ENCODE data around the gene DACH1. TPM values are rescaled to one million over a fixed set of nuclear protein-coding genes. Genes with fewer than 3 reads are reported as not detected.

DACH1 gene
- total RNA-seq, 2 experiments from 2014 or later, result 0.71 to 0.89 TPM

- H3K27ac Mint-ChIP-seq, result no peak overlapping the region
- no peaks in the 10 kb centered on the region for H3K4me1 ChIP-seq (ENCODE audit: insufficient read depth, low read length)
- no peak overlapping the region for H3K4me3 Mint-ChIP-seq
- intact Hi-C loops (cut with DNase I, micrococcal nuclease), result no loop called here
- no peak for TF ChIP-seq CTCF (IDR thresholded peaks at IDR 0.05)
- no peaks in the 10 kb centered on the region for H3K27me3 ChIP-seq (ENCODE audit: control insufficient read depth in 1 of 2, insufficient read depth in 2 of 2, low read length in 2 of 2)
- ChIA-PET POLR2A (no interaction called here), CTCF (no interaction called here)
- no peak for ATAC-seq (ENCODE audit: poor library complexity)
- H3K36me3 ChIP-seq (ENCODE audit: insufficient read depth, low read length), result no peaks in the 10 kb centered on the region
- H3K4me1 Mint-ChIP-seq (ENCODE audit: low read depth), result no peaks in the 10 kb centered on the region
- H3K9me3 ChIP-seq (ENCODE audit: control insufficient read depth in 1 of 2, insufficient read depth in 1 of 2, low read length in 2 of 2), result no peaks in the 10 kb centered on the region
- no peak overlapping the region for H3K4me3 ChIP-seq (ENCODE audit: low read length)
- no peaks in the 10 kb centered on the region for H3K36me3 Mint-ChIP-seq (ENCODE audit: low read depth)
- H3K9me3 Mint-ChIP-seq, result no peaks in the 10 kb centered on the region
- no peak for DNase-seq
- H3K27ac ChIP-seq (ENCODE audit: low read depth in 1 of 2, low read length in 2 of 2), result no peak overlapping the region
- H3K27me3 Mint-ChIP-seq, result no peaks in the 10 kb centered on the region
Measured at GRCh38 chr13:71773531-71773930, 93.5 kb downstream of the DACH1 start.

GRCh38 chr13:71772361-71772760, 94.6 kb downstream of the DACH1 start:
- TF ChIP-seq CTCF (IDR thresholded peaks at IDR 0.05), result no peak
- Mint-ChIP-seq H3K27ac (no peak overlapping the region), H3K36me3 (ENCODE audit: low read depth) (no peaks in the 10 kb centered on the region), H3K9me3 (no peaks in the 10 kb centered on the region), H3K4me1 (ENCODE audit: low read depth) (no peaks in the 10 kb centered on the region), H3K27me3 (no peaks in the 10 kb centered on the region), H3K4me3 (no peak overlapping the region)
- H3K27me3 ChIP-seq (ENCODE audit: control insufficient read depth in 1 of 2, insufficient read depth in 2 of 2, low read length in 2 of 2), result no peaks in the 10 kb centered on the region
- intact Hi-C loops (cut with DNase I, micrococcal nuclease), result no loop called here
- H3K36me3 ChIP-seq (ENCODE audit: insufficient read depth, low read length), result no peaks in the 10 kb centered on the region
- no peak overlapping the region for H3K27ac ChIP-seq (ENCODE audit: low read depth in 1 of 2, low read length in 2 of 2)
- CTCF ChIA-PET, result no interaction called here
- ATAC-seq (ENCODE audit: poor library complexity), result no peak
- H3K9me3 ChIP-seq (ENCODE audit: control insufficient read depth in 1 of 2, insufficient read depth in 1 of 2, low read length in 2 of 2), result no peaks in the 10 kb centered on the region
- POLR2A ChIA-PET, result no interaction called here
- DNase-seq, result no peak
- H3K4me1 ChIP-seq (ENCODE audit: insufficient read depth, low read length), result no peaks in the 10 kb centered on the region
- no peak overlapping the region for H3K4me3 ChIP-seq (ENCODE audit: low read length)

GRCh38 chr13:71771144-71771543, 95.9 kb downstream of the DACH1 start:
- H3K4me3 Mint-ChIP-seq, result no peak overlapping the region
- intact Hi-C loops (cut with DNase I, micrococcal nuclease), result no loop called here
- TF ChIP-seq CTCF (IDR thresholded peaks at IDR 0.05), result no peak
- no peaks in the 10 kb centered on the region for H3K36me3 Mint-ChIP-seq (ENCODE audit: low read depth)
- no peaks in the 10 kb centered on the region for H3K4me1 ChIP-seq (ENCODE audit: insufficient read depth, low read length)
- ChIA-PET CTCF (no interaction called here), POLR2A (no interaction called here)
- H3K4me1 Mint-ChIP-seq (ENCODE audit: low read depth), result no peaks in the 10 kb centered on the region
- no peak for ATAC-seq (ENCODE audit: poor library complexity)
- H3K36me3 ChIP-seq (ENCODE audit: insufficient read depth, low read length), result no peaks in the 10 kb centered on the region
- H3K27ac ChIP-seq (ENCODE audit: low read depth in 1 of 2, low read length in 2 of 2), result no peak overlapping the region
- H3K9me3 Mint-ChIP-seq, result no peaks in the 10 kb centered on the region
- H3K27ac Mint-ChIP-seq, result no peak overlapping the region
- no peaks in the 10 kb centered on the region for H3K27me3 Mint-ChIP-seq
- DNase-seq, result no peak
- H3K4me3 ChIP-seq (ENCODE audit: low read length), result no peak overlapping the region
- no peaks in the 10 kb centered on the region for H3K27me3 ChIP-seq (ENCODE audit: control insufficient read depth in 1 of 2, insufficient read depth in 2 of 2, low read length in 2 of 2)
- H3K9me3 ChIP-seq (ENCODE audit: control insufficient read depth in 1 of 2, insufficient read depth in 1 of 2, low read length in 2 of 2), result no peaks in the 10 kb centered on the region

All from CD4-positive, alpha-beta T cell (primary cell).